Measurements from ENCODE around the gene FSCN2. TPM values are rescaled to one million over a fixed set of nuclear protein-coding genes. Genes with fewer than 3 reads are reported as not detected.
"Not testable (repeated sequence)": the region's sequence is repeated elsewhere in the genome, so short reads cannot be mapped to it uniquely, and the experiment has no call there.

The FSCN2 gene
- polyA plus RNA-seq, 1 donor: 2.8 TPM

- no peak for DNase-seq
Measured at GRCh38 chr17:81528651-81529436, 667 bp downstream of the FSCN2 start.

- no peak for DNase-seq
Measured at GRCh38 chr17:81529437-81529803, 1.2 kb downstream of the FSCN2 start.

GRCh38 chr17:81531013-81531412 is 2.8 kb downstream of the FSCN2 start:
- not testable (repeated sequence) for DNase-seq

DNA sequence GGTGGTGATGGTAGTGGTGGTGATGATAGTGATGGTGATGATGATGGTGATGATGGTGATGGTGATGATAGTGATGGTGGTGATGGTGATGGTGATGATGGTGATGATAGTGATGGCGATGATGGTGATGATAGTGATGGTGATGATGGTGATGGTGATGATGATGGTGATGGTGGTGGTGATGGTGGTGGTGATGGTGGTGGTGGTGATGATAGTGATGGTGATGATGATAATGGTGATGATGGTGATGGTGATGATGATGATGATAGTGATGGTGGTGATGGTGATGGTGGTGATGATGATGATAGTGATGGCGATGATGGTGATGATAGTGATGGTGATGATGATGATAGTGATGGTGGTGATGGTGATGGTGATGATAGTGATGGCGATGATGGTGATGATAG is 3.8 kb downstream of the FSCN2 start:
- not testable (repeated sequence) for DNase-seq

GRCh38 chr17:81532490-81533287 is 4.5 kb downstream of the FSCN2 start:
- no peak for DNase-seq

DNA sequence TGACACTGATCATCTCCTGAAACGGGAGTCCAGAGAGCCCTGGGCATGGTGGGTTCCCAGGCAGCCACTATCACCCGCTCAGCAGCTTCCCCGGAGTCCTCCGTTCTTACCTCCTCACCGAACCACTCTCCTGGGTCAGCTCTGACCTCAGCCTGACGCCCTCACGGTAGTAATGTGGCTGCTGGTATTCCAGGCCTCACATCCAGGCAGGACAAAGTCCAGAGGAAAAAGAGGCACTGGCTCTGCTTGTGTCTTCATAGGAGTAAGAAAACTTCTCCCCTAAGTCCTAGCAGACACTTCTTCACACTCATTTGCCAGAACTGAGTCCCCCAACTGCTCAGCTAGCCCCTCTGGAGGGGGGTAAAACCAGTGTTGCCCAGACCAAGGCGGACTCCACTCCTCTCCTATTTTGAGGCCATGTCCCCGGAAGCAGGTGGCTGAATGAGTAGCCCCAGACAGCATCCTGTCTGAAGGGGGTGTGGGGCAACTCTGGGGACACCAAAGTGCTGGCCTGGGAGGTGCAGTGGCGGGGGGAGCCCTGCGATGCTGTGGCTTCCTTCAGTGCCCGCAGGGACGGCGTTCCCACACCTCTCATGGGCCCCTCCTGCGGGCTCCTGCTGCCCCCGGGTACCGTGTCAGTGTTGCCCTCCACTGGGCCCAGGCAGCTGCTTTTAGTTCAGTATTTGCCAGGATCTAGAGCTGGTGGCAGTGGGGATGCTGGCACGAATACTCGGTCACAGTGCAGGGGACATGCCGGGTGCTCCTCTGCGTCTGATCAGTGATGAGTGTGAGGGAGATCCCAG is 5.4 kb downstream of the FSCN2 start:
- no peak for DNase-seq

DNA sequence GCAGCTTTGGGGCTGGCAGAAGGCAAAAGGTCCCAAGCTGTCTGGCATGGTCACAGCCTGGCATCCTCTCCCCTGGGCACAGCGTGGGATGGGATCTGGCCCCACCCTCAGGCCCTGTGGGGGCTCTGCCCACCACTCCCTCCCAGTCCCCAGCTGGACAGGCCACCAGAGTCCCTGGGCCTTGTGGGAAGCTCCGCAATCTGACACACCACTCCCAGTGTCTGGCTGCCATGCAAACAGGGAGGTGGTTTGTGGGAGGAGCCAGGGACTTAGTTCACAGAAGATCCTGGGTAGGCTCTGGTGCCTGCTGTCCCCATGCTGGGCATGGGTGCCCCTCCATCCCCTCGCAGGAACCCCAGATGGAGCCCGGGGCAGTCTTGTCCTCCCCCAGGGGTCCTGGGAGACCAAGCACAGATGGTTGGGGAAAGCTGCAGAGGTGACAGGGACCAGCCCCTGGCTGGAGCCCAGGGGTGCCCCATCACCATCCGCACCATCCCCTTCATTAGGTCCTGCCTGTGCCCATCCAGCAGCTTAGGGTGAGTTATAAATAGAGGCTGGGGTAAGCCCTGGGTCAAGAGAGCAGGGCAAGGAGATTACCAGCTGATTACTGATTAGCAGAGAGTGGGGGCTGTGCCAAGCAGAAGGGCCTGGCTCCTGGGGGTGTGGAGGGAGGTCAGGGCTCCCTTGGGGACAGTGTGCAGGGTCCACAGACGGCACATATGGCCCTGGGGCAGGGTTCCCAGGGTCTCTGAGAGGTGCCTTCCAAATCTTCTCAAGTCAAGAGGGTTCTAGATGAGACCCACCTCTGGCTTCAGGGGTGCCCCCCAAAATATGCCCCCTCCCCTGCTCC is 6.2 kb downstream of the FSCN2 start:
- DNase-seq: no peak

- DNase-seq: no peak
Measured at GRCh38 chr17:81535007-81535328, 6.8 kb downstream of the FSCN2 start.

- DNase-seq: no peak
Measured at GRCh38 chr17:81535480-81536298, 7.5 kb downstream of the FSCN2 start.

GRCh38 chr17:81536299-81537290 is 8.4 kb downstream of the FSCN2 start:
- DNase-seq: no peak

DNA sequence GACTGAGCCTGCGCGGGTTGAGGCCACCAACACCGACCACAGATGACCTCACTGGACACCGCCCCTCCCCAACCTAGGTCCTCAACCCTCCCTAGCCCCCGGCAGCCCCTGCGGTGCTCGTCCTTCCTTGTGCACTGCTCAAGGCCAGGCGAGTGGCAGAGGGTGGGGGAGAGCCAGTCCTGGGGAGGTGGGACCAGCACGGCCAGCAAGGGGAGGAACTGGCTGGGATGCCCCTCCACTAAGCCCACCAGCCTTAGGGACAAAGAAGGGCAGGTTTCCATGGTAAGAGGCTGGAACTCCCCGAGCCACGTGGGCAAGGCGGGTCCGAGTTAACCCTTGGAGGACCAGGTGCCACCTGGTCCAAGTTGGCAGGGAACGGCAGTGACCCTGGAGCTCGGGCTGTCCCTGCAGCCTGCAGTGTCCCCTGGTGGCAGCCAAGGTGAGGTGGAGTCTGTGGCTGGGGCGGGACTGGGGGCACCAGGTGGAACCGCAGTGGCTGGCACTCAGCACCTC is 9.2 kb downstream of the FSCN2 start:
- no peak for DNase-seq

DNA sequence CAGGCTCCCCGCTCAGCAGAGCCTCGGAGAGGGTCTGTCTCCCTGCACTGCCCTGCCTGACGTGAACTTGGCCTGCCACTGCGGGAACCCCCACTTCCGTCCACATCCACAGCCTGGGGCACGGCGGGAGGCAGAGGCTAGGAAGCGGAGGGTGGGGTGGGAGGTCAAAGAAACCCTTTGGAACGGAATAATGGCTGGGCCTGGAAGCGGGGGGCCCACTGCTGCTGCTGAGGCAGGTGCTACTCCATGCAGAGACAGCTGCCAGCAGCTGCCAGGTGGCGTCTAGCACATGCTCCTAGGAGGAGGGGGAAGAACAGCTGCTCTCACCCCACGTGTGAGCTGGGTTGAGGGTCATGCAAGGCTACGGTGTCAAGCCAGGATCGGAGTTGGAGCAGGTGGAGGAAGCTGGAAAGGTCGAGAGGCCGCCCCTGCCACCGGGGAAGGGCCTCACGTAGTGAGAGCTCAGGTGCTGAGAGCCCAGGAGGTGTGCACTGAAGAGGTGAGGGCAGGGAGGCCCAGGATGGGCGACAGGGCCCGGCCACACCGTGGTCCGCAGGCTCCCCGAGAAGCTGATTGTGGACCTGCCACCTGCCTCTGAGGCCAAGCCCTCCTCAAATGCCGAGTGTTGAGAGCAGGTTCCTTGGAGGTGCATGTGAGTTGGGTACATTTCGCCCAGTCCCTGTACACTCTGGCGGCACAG is 9.8 kb downstream of the FSCN2 start:
- no peak for DNase-seq

DNA sequence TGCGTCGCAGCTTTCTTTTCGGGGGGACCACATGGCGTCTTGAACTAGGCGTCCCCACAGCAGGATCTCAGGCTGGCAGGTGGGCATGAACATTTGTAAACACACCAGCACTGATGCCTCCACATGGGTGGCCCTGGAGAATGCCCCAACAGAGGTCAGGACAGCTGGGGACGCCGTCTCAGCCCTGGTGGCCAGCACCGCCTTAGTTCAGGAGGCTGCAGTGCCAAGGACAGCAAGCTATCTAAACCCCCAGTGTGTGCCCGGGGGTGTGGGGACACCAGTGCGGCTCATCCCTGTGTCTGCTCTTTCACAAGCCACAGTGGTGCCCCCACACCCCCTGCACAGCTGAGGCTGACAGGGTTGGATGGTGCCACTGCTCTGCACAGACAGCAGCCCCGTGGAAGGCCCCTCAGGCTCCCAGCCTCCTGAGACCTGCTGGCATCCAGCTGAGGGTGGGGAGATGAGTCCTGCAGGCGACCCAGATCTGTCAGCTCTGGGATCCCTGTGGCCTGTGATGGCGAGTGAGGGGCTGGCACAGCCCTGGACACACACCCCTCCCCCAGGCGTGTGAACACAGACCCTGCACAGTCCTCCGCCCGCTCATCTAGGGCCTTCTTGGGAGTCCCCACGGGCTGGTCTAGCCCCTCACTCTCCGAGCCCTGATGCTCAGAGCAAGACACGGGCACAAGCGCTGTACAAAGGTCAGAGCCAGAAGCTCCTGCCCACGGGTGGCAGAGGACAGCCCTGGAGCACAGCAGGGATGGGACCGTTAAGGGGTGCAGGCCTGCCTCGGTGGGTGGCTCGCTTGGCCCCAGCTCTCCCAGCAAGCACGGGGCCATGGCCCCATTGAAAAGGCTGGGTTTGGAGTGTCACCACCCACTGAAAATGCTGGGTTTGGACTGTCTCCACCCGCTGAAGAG is 10.7 kb downstream of the FSCN2 start:
- DNase-seq: no peak

GRCh38 chr17:81539571-81539900 is 11.4 kb downstream of the FSCN2 start:
- no peak for DNase-seq

- DNase-seq: no peak
Measured at GRCh38 chr17:81539961-81540675, 11.9 kb downstream of the FSCN2 start.

DNA sequence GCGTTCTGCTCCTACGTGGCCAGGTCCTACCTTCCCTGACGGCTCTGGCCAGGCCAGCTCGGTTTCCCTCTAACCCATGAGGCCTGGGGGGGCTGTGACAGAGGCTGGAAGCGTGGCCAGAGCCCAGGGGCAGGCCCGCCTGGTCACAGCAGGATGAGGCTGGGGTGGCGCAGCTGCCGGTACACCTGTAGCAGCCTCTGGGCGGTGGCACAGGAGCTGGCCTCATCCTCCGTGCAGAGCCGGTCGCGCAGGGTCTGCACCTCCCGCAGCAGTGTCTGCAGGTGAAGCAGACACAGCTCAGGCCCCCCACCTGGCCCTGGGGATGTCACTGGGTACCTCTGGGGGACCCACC is 12.5 kb downstream of the FSCN2 start:
- no peak for DNase-seq

DNA sequence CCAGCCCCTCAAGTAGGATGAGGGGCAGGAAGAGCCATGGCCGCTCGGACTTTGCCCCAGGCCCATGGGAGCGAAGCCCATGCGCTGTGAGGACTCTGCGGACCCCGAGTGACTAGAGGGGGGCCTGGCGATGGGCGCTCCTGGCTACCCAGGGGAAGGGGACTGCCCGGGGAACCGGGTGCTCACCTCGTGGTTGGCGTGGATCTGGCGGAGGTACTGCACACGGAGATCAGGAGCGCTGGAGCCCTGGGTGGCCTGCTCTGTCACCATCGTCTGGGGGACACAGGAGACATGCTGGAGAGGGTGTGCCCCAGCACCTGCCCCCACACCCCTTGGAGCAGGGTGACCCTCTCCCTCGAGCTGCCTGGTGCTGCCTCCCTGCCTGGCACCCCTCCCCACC is 12.9 kb downstream of the FSCN2 start:
- DNase-seq: no peak
